Breast epithelium (tissue), 4 donors: ENCODE data around the gene NAP1L4. TPM values are rescaled to one million over a fixed set of nuclear protein-coding genes. Genes with fewer than 3 reads are reported as not detected.

Source experiments
- DNase-seq, 2 donors: peaks; one replicate each; pipeline ENCODE4 v3.0.0-alpha.2; 2019; ENCODE audit warnings: low spot score in 2 of 2
- H3K27ac ChIP-seq, 2 donors: fragments of 200-600 bp; sonication (generic) in 1 of 2; one replicate each; pipeline ENCODE4 v1.5.1; 2016 to 2019; ENCODE audit warnings: mild to moderate bottlenecking in 1 of 2
- H3K27me3 ChIP-seq, 2 donors: fragments of 200-600 bp; sonication (generic) in 1 of 2; one replicate each; pipeline versions ENCODE4 v1.5.1 to v1.6.0; 2017 to 2019; ENCODE audit warnings: control low read depth in 1 of 2, mild to moderate bottlenecking in 1 of 2
- H3K36me3 ChIP-seq: fragments of 200-600 bp; one replicate; pipeline ENCODE4 v1.5.1; 2019
- H3K4me1 ChIP-seq, 2 donors: fragments of 200-600 bp; sonication (generic); one replicate each; pipeline ENCODE4 v1.5.1; 2016 to 2019; ENCODE audit warnings: control low read depth in 1 of 2
- H3K4me3 ChIP-seq, 3 donors: fragments of 200-600 bp; sonication (generic); 1 replicate in 2 of 3; 2 replicates in 1 of 3; pipeline ENCODE4 v1.5.1; 2016 to 2019; ENCODE audit warnings: mild to moderate bottlenecking in 3 of 3, moderate library complexity in 2 of 3
- H3K9me3 ChIP-seq, 2 donors: fragments of 200-600 bp; sonication (generic) in 1 of 2; one replicate each; pipeline ENCODE4 v1.5.1; 2016 to 2019; ENCODE audit warnings: control low read depth in 1 of 2
- POLR2A ChIP-seq: fragments of 450-650 bp; IDR thresholded peaks from one replicate; pipeline ENCODE4 v1.6.1; 2016; ENCODE audit warnings: antibody characterized with exemption, mild to moderate bottlenecking, moderate library complexity
- POLR2AphosphoS5 ChIP-seq, 3 donors: sonication (generic); formaldehyde crosslinking; IDR thresholded peaks; one replicate each; pipeline ENCODE4 v1.6.1; 2017; ENCODE audit warnings: antibody characterized with exemption in 3 of 3
- intact Hi-C: fragments of 100-400 bp; cut with DNase I; formaldehyde crosslinking; loops from one replicate; pipeline ENCODE4 v1.15.1; 2023; ENCODE audit warnings: low total_unique reads
- total RNA-seq, 3 donors: library from RNA; depleted of rRNA; stranded (reverse); fragments of >200 nt; gene quantifications; one replicate each; pipeline ENCODE4 v1.1.0, GENCODE V29; 2016
- TF ChIP-seq, protein P1 (sequence below), 3 donors: fragments of 450-650 bp; IDR thresholded peaks; one replicate each; pipeline ENCODE4 v1.5.1; 2016 to 2017; ENCODE audit warnings: antibody characterized with exemption in 3 of 3, mild to moderate bottlenecking in 3 of 3, moderate library complexity in 3 of 3

Gene NAP1L4
- total RNA-seq, 3 donors from 2014 or later = 87.1 to 167 (median 98.3) TPM

DNA sequence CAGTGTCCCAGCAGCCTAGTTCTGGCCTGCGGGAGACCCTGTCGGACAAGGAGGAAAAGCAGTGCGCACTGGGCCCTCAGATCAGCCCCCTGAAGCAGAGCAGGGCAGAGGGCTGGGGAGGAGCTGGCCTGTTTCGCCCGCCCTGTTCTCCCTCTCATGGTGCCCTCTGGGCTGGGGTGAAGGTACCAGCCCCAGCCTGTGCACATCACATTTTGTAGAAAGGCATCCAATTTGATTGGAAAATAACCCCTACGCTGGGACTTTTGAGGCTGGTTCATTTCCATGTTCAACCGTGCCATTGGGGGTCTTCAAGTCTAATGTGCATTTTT is 832 bp upstream of the NAP1L4 start:
- no peak overlapping the region for H3K27ac ChIP-seq

GRCh38 chr11:2991452-2992233 is 486 bp downstream of the NAP1L4 start:
- Histone ChIP-seq H3K27ac (peak overlapping the region; percentile 97 to 98), H3K4me3 (peak overlapping the region; percentile 78 to 91 (median 78)), H3K9me3 (no peaks in the 10 kb centered on the region), H3K36me3 (no peaks in the 10 kb centered on the region), H3K27me3 (no peaks in the 10 kb centered on the region), H3K4me1 (peaks cover 0 to 4% of the 10 kb centered on the region in 2 donors)
- intact Hi-C loops = no loop called here
- DNase-seq = no peak
- TF ChIP-seq, protein P1, sequence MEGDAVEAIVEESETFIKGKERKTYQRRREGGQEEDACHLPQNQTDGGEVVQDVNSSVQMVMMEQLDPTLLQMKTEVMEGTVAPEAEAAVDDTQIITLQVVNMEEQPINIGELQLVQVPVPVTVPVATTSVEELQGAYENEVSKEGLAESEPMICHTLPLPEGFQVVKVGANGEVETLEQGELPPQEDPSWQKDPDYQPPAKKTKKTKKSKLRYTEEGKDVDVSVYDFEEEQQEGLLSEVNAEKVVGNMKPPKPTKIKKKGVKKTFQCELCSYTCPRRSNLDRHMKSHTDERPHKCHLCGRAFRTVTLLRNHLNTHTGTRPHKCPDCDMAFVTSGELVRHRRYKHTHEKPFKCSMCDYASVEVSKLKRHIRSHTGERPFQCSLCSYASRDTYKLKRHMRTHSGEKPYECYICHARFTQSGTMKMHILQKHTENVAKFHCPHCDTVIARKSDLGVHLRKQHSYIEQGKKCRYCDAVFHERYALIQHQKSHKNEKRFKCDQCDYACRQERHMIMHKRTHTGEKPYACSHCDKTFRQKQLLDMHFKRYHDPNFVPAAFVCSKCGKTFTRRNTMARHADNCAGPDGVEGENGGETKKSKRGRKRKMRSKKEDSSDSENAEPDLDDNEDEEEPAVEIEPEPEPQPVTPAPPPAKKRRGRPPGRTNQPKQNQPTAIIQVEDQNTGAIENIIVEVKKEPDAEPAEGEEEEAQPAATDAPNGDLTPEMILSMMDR (IDR thresholded peaks at IDR 0.05) = no peak
- no peak for TF ChIP-seq POLR2A
- TF ChIP-seq POLR2AphosphoS5 (IDR thresholded peaks at IDR 0.05) = no peak

More for the DNA sequence above, 832 bp upstream of the NAP1L4 start:
- no peaks in the 10 kb centered on the region for H3K27me3 ChIP-seq
- intact Hi-C loops = no loop called here
- H3K36me3 ChIP-seq = no peaks in the 10 kb centered on the region
- TF ChIP-seq POLR2A (no peak), POLR2AphosphoS5 (IDR thresholded peaks at IDR 0.05) (no peak)
- TF ChIP-seq, protein P1 (IDR thresholded peaks at IDR 0.05) = no peak
- no peak for DNase-seq
- peak overlapping the region; percentile 78 to 91 (median 78) for H3K4me3 ChIP-seq
- H3K9me3 ChIP-seq = no peaks in the 10 kb centered on the region
- peaks cover 0 to 4% of the 10 kb centered on the region in 2 donors for H3K4me1 ChIP-seq

- Histone ChIP-seq H3K4me3 (peak overlapping the region; percentile 78 to 91 (median 78)), H3K4me1 (peaks cover 0 to 4% of the 10 kb centered on the region in 2 donors), H3K27me3 (no peaks in the 10 kb centered on the region), H3K27ac (peak overlapping the region; percentile 97 to 98), H3K9me3 (no peaks in the 10 kb centered on the region), H3K36me3 (no peaks in the 10 kb centered on the region)
- no peak for TF ChIP-seq POLR2A
- TF ChIP-seq, protein P1 (IDR thresholded peaks at IDR 0.05) = no peak
- no peak for TF ChIP-seq POLR2AphosphoS5 (IDR thresholded peaks at IDR 0.05)
- intact Hi-C loops = no loop called here
- DNase-seq = no peak
These were observed 1.3 kb downstream of the NAP1L4 start for GRCh38 chr11:2990617-2991451.

DNA sequence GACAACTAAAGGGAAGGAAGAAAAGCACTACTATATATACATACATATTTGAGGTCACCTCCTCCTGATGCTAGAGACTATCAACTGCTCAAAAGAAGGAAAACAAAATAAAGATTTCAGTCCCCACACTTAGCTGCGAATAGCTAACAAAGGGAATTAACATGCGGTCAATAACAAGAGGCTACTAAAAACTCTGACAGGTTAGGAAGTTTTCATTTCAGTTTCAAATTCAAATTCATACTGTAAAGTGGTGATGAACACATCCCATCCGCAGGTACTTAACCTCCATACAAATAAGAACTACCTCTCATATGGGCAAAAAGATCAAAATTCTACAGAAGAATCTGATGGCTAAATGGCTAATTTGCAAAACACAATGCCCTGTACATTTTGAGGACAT is 2.6 kb downstream of the NAP1L4 start:
- no peak for DNase-seq
- intact Hi-C loops = no loop called here
- Histone ChIP-seq H3K27me3 (no peaks in the 10 kb centered on the region), H3K4me1 (peaks cover 0 to 4% of the 10 kb centered on the region in 2 donors), H3K4me3 (peak overlapping the region in 2 of 3 donors; percentile 78 to 91), H3K27ac (peak overlapping the region; percentile 56 to 97), H3K36me3 (no peaks in the 10 kb centered on the region), H3K9me3 (no peaks in the 10 kb centered on the region)
- TF ChIP-seq POLR2A (no peak), POLR2AphosphoS5 (IDR thresholded peaks at IDR 0.05) (no peak)
- TF ChIP-seq, protein P1 (IDR thresholded peaks at IDR 0.05) = no peak

- Histone ChIP-seq H3K27me3 (no peaks in the 10 kb centered on the region), H3K4me1 (peaks cover 0 to 4% of the 10 kb centered on the region in 2 donors), H3K27ac (peak overlapping the region; percentile 56 to 97), H3K36me3 (no peaks in the 10 kb centered on the region), H3K9me3 (no peaks in the 10 kb centered on the region), H3K4me3 (peak overlapping the region in 2 of 3 donors; percentile 23 to 78)
- TF ChIP-seq POLR2AphosphoS5 (IDR thresholded peaks at IDR 0.05) = no peak
- TF ChIP-seq, protein P1 (IDR thresholded peaks at IDR 0.05) = no peak
- no peak for TF ChIP-seq POLR2A
- intact Hi-C loops = no loop called here
- DNase-seq = no peak
These were observed 3.1 kb downstream of the NAP1L4 start for GRCh38 chr11:2989006-2989405.
